HG03565 (cell line): ENCODE measurements around the gene PPP2R2D.
A peak's percentile ranks its signal among the peaks of the same experiment; 100 is the strongest.
"Not testable (repeated sequence)": the region's sequence is repeated elsewhere in the genome, so short reads cannot be mapped to it uniquely, and the experiment has no call there.

Experiments
- ATAC-seq: cut with Tn5 transposase; IDR thresholded peaks from one replicate; pipeline ENCODE4 v1.9.1; 2021; ENCODE audit warnings: mild to moderate bottlenecking, moderate library complexity; ENCODE audit not compliant: unreplicated experiment

The PPP2R2D gene

GRCh38 chr10:131973160-131973951 lies 72.5 kb downstream of the PPP2R2D start:
- ATAC-seq, result no peak

GRCh38 chr10:131974034-131974817 lies 73.4 kb downstream of the PPP2R2D start:
- ATAC-seq, result no peak

GRCh38 chr10:131975003-131975402 lies 74.2 kb downstream of the PPP2R2D start:
- no peak for ATAC-seq

GRCh38 chr10:131975796-131976195 lies 75.0 kb downstream of the PPP2R2D start:
- ATAC-seq, result no peak

GRCh38 chr10:131977323-131978096 lies 76.7 kb downstream of the PPP2R2D start:
- no peak for ATAC-seq

GRCh38 chr10:131978366-131978765 lies 77.6 kb downstream of the PPP2R2D start:
- no peak for ATAC-seq

GRCh38 chr10:131978851-131979250 lies 78.0 kb downstream of the PPP2R2D start:
- no peak for ATAC-seq

GRCh38 chr10:131979336-131979735 lies 78.5 kb downstream of the PPP2R2D start:
- ATAC-seq, result no peak

- ATAC-seq, result no peak
Measured at GRCh38 chr10:131979821-131980270, 79.0 kb downstream of the PPP2R2D start.

- ATAC-seq, result no peak
Measured at GRCh38 chr10:131980321-131980720, 79.5 kb downstream of the PPP2R2D start.

- no peak for ATAC-seq
Measured at GRCh38 chr10:131980761-131981428, 80.1 kb downstream of the PPP2R2D start.

- ATAC-seq, result peak; percentile 80
Measured at GRCh38 chr10:131981429-131982184, 80.8 kb downstream of the PPP2R2D start, which contains the start of gene BNIP3. Gene BNIP3, minus strand, starts transcription at chr10:131981923. Its CDS starts 117 bp downstream, at chr10:131981806.

GRCh38 chr10:131982185-131982756 lies 81.5 kb downstream of the PPP2R2D start:
- ATAC-seq, result peak; percentile 10

- no peak for ATAC-seq
Measured at GRCh38 chr10:131982796-131983195, 82.0 kb downstream of the PPP2R2D start.

GRCh38 chr10:131983780-131984179 lies 83.0 kb downstream of the PPP2R2D start:
- ATAC-seq, result no peak

- ATAC-seq, result not testable (repeated sequence)
Measured at GRCh38 chr10:131986851-131987250, 86.0 kb downstream of the PPP2R2D start.

GRCh38 chr10:131987301-131987700 lies 86.5 kb downstream of the PPP2R2D start:
- ATAC-seq, result not testable (repeated sequence)

- ATAC-seq, result not testable (repeated sequence)
Measured at GRCh38 chr10:131987786-131988185, 87.0 kb downstream of the PPP2R2D start.

GRCh38 chr10:131991726-131992125 lies 90.9 kb downstream of the PPP2R2D start:
- no peak for ATAC-seq
